Measurements from ENCODE around the gene BAX. TPM values are rescaled to one million over a fixed set of nuclear protein-coding genes. Genes with fewer than 3 reads are reported as not detected.

The BAX gene
- 127 and 135 TPM in 2 replicates for total RNA-seq

GRCh38 chr19:48954595-48955307, at the start of gene BAX:
BAX (plus strand) TSS chr19:48954875; CDS start chr19:48954929, 54 bp downstream.

GRCh38 chr19:48933382-48933932, 21.2 kb upstream of the BAX start, which contains the start of gene DHDH:
DHDH (plus strand) TSS chr19:48933699; CDS start chr19:48933722, 23 bp downstream.

GRCh38 chr19:48965040-48965805, 10.5 kb downstream of the BAX start, which contains the start of gene FTL:
FTL (plus strand) TSS chr19:48965309; CDS start chr19:48965508, 199 bp downstream.

GRCh38 chr19:48993175-48994034, 38.7 kb downstream of the BAX start, which contains the start of the genes GYS1 and RUVBL2:
GYS1 (minus strand) TSS chr19:48993309; CDS start chr19:48993112, 197 bp downstream.
RUVBL2 (plus strand) TSS chr19:48993887; CDS start chr19:48993912, 25 bp downstream.

Other genes starting within 250 kb of the BAX start
- 5.0 and 5.2 TPM in 2 replicates for gene MAMSTR, start 235.2 kb upstream of the BAX start, total RNA-seq
- 8.3 and 8.7 TPM in 2 replicates for gene RASIP1, start 214.3 kb upstream of the BAX start, total RNA-seq
- gene IZUMO1, start 208.0 kb upstream of the BAX start, total RNA-seq: under 0.01 TPM in 1 of 2 replicates, not detected in the other
- gene FUT1, start 202.2 kb upstream of the BAX start, total RNA-seq: 0.15 and 0.17 TPM in 2 replicates
- gene FGF21, start 199.4 kb upstream of the BAX start, total RNA-seq: not detected in 2 replicates
- gene BCAT2, start 143.8 kb upstream of the BAX start, total RNA-seq: 61.5 and 67.0 TPM in 2 replicates
- gene HSD17B14, start 118.4 kb upstream of the BAX start, total RNA-seq: 2.7 and 6.5 TPM in 2 replicates
- gene PLEKHA4, start 86.3 kb upstream of the BAX start, total RNA-seq: 11.4 and 20.1 TPM in 2 replicates
- 23.3 and 33.8 TPM in 2 replicates for gene PPP1R15A, start 82.5 kb upstream of the BAX start, total RNA-seq
- gene TULP2, start 56.1 kb upstream of the BAX start, total RNA-seq: 0.17 and 0.45 TPM in 2 replicates
- gene NUCB1, start 54.6 kb upstream of the BAX start, total RNA-seq: 166 and 176 TPM in 2 replicates
- not detected in 2 replicates for gene DHDH, start 21.2 kb upstream of the BAX start, total RNA-seq
- gene FTL, start 10.4 kb downstream of the BAX start, total RNA-seq: 3,185 and 3,463 TPM in 2 replicates
- 28.7 and 30.8 TPM in 2 replicates for gene GYS1, start 38.4 kb downstream of the BAX start, total RNA-seq
- 350 and 368 TPM in 2 replicates for gene RUVBL2, start 39.0 kb downstream of the BAX start, total RNA-seq
- gene LHB, start 62.2 kb downstream of the BAX start, total RNA-seq: 0.45 TPM in 1 of 2 replicates, not detected in the other
- gene CGB3, start 69.5 kb downstream of the BAX start, total RNA-seq: not detected in 2 replicates
- gene CGB2, start 77.0 kb downstream of the BAX start, total RNA-seq: 0.34 TPM in 1 of 2 replicates, not detected in the other
- 2.9 TPM in 1 of 2 replicates, not detected in the other for gene CGB1, start 82.0 kb downstream of the BAX start, total RNA-seq
- gene CGB5, start 89.0 kb downstream of the BAX start, total RNA-seq: not detected in 2 replicates
- not detected in 2 replicates for gene CGB8, start 94.2 kb downstream of the BAX start, total RNA-seq
- 0.30 and 0.34 TPM in 2 replicates for gene CGB7, start 102.9 kb downstream of the BAX start, total RNA-seq
- not detected in 2 replicates for gene NTF4, start 109.9 kb downstream of the BAX start, total RNA-seq
- gene KCNA7, start 117.8 kb downstream of the BAX start, total RNA-seq: not detected in 2 replicates
- 178 and 179 TPM in 2 replicates for gene SNRNP70, start 130.6 kb downstream of the BAX start, total RNA-seq
- gene LIN7B, start 159.5 kb downstream of the BAX start, total RNA-seq: 4.7 and 5.2 TPM in 2 replicates
- 2.2 and 3.3 TPM in 2 replicates for gene C19orf73, start 164.3 kb downstream of the BAX start, total RNA-seq
- gene PPFIA3, start 164.7 kb downstream of the BAX start, total RNA-seq: 2.2 TPM in 2 replicates
- not detected in 2 replicates for gene HRC, start 200.5 kb downstream of the BAX start, total RNA-seq
- 10.4 and 12.1 TPM in 2 replicates for gene TRPM4, start 202.9 kb downstream of the BAX start, total RNA-seq